KMS-11 (cell line): ENCODE results near the gene FOXO3.
"Not testable (repeated sequence)": the region's sequence is repeated elsewhere in the genome, so short reads cannot be mapped to it uniquely, and the experiment has no call there.

ENCODE experiments used
- H2AFZ ChIP-seq: fragments of 200-600 bp; sonication (generic); 2 replicates; pipeline ENCODE4 v1.6.1; 2016; ENCODE audit warnings: antibody characterized with exemption, mixed run types, low read depth
- H3K27ac ChIP-seq: fragments of 200-600 bp; sonication (generic); 2 replicates; pipeline ENCODE4 v1.6.1; 2016; ENCODE audit warnings: mild to moderate bottlenecking, mixed run types
- H3K27me3 ChIP-seq: fragments of 200-600 bp; sonication (generic); 2 replicates; pipeline ENCODE4 v1.6.1; 2017; ENCODE audit warnings: mild to moderate bottlenecking, low read depth, mixed run types, moderate library complexity; ENCODE audit not compliant: insufficient read depth
- H3K36me3 ChIP-seq: fragments of 200-600 bp; sonication (generic); 2 replicates; pipeline ENCODE4 v1.6.1; 2017; ENCODE audit warnings: mild to moderate bottlenecking, mixed run types; ENCODE audit not compliant: insufficient read depth
- H3K4me1 ChIP-seq: fragments of 200-600 bp; sonication (generic); 2 replicates; pipeline ENCODE4 v1.6.1; 2016; ENCODE audit warnings: mild to moderate bottlenecking, low read depth, mixed run types; ENCODE audit not compliant: poor library complexity, severe bottlenecking
- H3K4me2 ChIP-seq: fragments of 200-600 bp; sonication (generic); 2 replicates; pipeline ENCODE4 v1.7.0; 2016; ENCODE audit warnings: mild to moderate bottlenecking, mixed run types
- H3K4me3 ChIP-seq: fragments of 200-600 bp; sonication (generic); IDR thresholded peaks from 2 replicates; pipeline ENCODE4 v1.6.1; 2017; ENCODE audit warnings: low read depth, low read length, mixed read lengths; ENCODE audit not compliant: insufficient read depth
- H3K79me2 ChIP-seq: fragments of 200-600 bp; sonication (generic); 2 replicates; pipeline ENCODE4 v1.6.1; 2016; ENCODE audit warnings: low read depth, mixed run types; ENCODE audit not compliant: insufficient read depth
- H3K9ac ChIP-seq: fragments of 200-600 bp; sonication (generic); 2 replicates; pipeline ENCODE4 v1.6.1; 2016; ENCODE audit warnings: mild to moderate bottlenecking, mixed run types
- H4K20me1 ChIP-seq: fragments of 200-600 bp; sonication (generic); 2 replicates; pipeline ENCODE4 v1.6.1; 2016; ENCODE audit warnings: mild to moderate bottlenecking, mixed run types; ENCODE audit not compliant: insufficient read depth
- CTCF ChIP-seq: fragments of 200-600 bp; sonication (generic); conservative IDR thresholded peaks from 2 replicates; pipeline ENCODE4 v1.6.1; 2017; ENCODE audit warnings: low read depth, mild to moderate bottlenecking, antibody characterized with exemption, low read length, moderate library complexity, mixed read lengths

FOXO3 gene

GRCh38 chr6:108658174-108658573 is 97.5 kb downstream of the FOXO3 start:
- Histone ChIP-seq H3K9ac (no peak overlapping the region), H2AFZ (no peak overlapping the region), H3K79me2 (peaks cover 100% of the 10 kb centered on the region), H3K27me3 (no peaks in the 10 kb centered on the region), H3K27ac (no peak overlapping the region), H3K36me3 (no peaks in the 10 kb centered on the region), H3K4me2 (no peak overlapping the region), H3K4me1 (peaks cover 86% of the 10 kb centered on the region), H4K20me1 (no peaks in the 10 kb centered on the region; the same call in 1 of the 2 replicates), H3K4me3 (no peak overlapping the region)
- no peak for TF ChIP-seq CTCF

GRCh38 chr6:108658785-108659184 is 98.1 kb downstream of the FOXO3 start:
- Histone ChIP-seq H3K4me1 (peaks cover 80% of the 10 kb centered on the region), H3K79me2 (peaks cover 98% of the 10 kb centered on the region)
- H4K20me1 ChIP-seq, H2AFZ ChIP-seq, H3K27ac ChIP-seq, H3K27me3 ChIP-seq, H3K36me3 ChIP-seq, H3K4me2 ChIP-seq, H3K9ac ChIP-seq, H3K4me3 ChIP-seq: not testable (repeated sequence)

GRCh38 chr6:108660251-108660650 is 99.5 kb downstream of the FOXO3 start:
- Histone ChIP-seq H3K79me2 (peaks cover 89% of the 10 kb centered on the region), H3K4me1 (peaks cover 72% of the 10 kb centered on the region), H3K4me2 (no peak overlapping the region; the same call in 1 of the 2 replicates), H3K4me3 (no peak overlapping the region), H3K36me3 (no peaks in the 10 kb centered on the region), H3K27me3 (no peaks in the 10 kb centered on the region), H2AFZ (no peak overlapping the region), H3K9ac (no peak overlapping the region), H3K27ac (no peak overlapping the region), H4K20me1 (no peaks in the 10 kb centered on the region; the same call in 1 of the 2 replicates)
- TF ChIP-seq CTCF, result no peak

- peak overlapping the region; percentile 20; the same call in 1 of the 2 replicates for H3K27ac ChIP-seq
- no peak overlapping the region for H2AFZ ChIP-seq
- H4K20me1 ChIP-seq, result no peaks in the 10 kb centered on the region; the same call in 1 of the 2 replicates
- H3K4me1 ChIP-seq, result peaks cover 75% of the 10 kb centered on the region
- H3K4me2 ChIP-seq, result 0 out of 2 replicates have a peak overlapping the region, but pooled peaks have one; percentile 8
- no peak overlapping the region for H3K4me3 ChIP-seq
- H3K36me3 ChIP-seq, result no peaks in the 10 kb centered on the region
- H3K9ac ChIP-seq, result no peak overlapping the region
- TF ChIP-seq CTCF, result no peak
- H3K79me2 ChIP-seq, result peaks cover 89% of the 10 kb centered on the region
- no peaks in the 10 kb centered on the region for H3K27me3 ChIP-seq
Observed at GRCh38 chr6:108661430-108661829, 100.7 kb downstream of the FOXO3 start.

GRCh38 chr6:108661982-108662381 is 101.3 kb downstream of the FOXO3 start:
- no peak overlapping the region for H3K4me3 ChIP-seq
- peaks cover 89% of the 10 kb centered on the region for H3K79me2 ChIP-seq
- H3K36me3 ChIP-seq, result no peaks in the 10 kb centered on the region
- H2AFZ ChIP-seq, result no peak overlapping the region
- TF ChIP-seq CTCF, result no peak
- peaks cover 75% of the 10 kb centered on the region for H3K4me1 ChIP-seq
- no peak overlapping the region for H3K9ac ChIP-seq
- H3K4me2 ChIP-seq, result 0 out of 2 replicates have a peak overlapping the region, but pooled peaks have one; percentile 8
- H3K27ac ChIP-seq, result peak overlapping the region; percentile 20; the same call in 1 of the 2 replicates
- no peaks in the 10 kb centered on the region for H3K27me3 ChIP-seq
- no peaks in the 10 kb centered on the region; the same call in 1 of the 2 replicates for H4K20me1 ChIP-seq
